ELR (cell line): ENCODE measurements around the gene MAP1B.
"Not testable (repeated sequence)": the region's sequence is repeated elsewhere in the genome, so short reads cannot be mapped to it uniquely, and the experiment has no call there.

Source experiments
- DNase-seq: peaks from one replicate; pipeline ENCODE4 v3.0.0-alpha.2; 2015; ENCODE audit warnings: low read depth

MAP1B gene

GRCh38 chr5:72107131-72107900 lies at the start of gene MAP1B:
TSS of gene MAP1B (plus strand) at chr5:72107475. CDS start at chr5:72107532, 57 bp downstream.
- peak; percentile 83 for DNase-seq

- no peak for DNase-seq
These were observed 49.5 kb upstream of the MAP1B start for GRCh38 chr5:72057816-72058215.

DNA sequence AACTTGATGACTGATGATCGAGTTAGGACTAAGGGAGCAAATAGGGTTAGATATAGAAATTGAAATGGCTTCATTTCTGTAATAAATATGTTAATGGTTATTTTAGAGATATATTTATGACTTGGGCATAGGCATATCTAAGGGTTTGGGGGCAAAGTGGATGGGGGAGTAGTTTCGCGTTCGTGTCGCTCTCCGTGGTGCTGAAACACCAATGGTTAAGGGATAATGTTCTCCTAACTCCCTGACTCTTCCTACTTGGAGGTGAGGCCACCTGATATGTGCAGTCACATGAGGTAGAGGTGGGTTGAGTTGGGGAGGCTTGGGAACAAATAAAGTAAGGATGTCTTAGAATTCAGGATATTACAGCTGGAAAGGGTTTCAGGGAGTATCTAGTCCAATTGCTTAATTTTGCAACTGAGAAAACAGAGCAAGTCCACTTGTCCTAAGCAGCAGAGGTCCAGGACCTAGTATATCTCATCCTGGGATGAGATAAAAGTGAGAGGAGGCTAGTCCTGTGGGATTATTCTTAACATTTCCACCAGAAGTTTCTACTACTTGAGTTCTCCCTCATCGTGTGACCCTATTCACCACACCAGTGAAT lies 44.0 kb upstream of the MAP1B start:
- DNase-seq, result peak; percentile 54

GRCh38 chr5:72064801-72065570 lies 42.3 kb upstream of the MAP1B start:
- DNase-seq, result no peak

- DNase-seq, result peak; percentile 25
These were observed 41.5 kb upstream of the MAP1B start for GRCh38 chr5:72065751-72066255.

- DNase-seq, result peak; percentile 92
These were observed 40.6 kb upstream of the MAP1B start for GRCh38 chr5:72066705-72067107.

- peak; percentile 95 for DNase-seq
These were observed 39.4 kb upstream of the MAP1B start for GRCh38 chr5:72067682-72068470.

DNA sequence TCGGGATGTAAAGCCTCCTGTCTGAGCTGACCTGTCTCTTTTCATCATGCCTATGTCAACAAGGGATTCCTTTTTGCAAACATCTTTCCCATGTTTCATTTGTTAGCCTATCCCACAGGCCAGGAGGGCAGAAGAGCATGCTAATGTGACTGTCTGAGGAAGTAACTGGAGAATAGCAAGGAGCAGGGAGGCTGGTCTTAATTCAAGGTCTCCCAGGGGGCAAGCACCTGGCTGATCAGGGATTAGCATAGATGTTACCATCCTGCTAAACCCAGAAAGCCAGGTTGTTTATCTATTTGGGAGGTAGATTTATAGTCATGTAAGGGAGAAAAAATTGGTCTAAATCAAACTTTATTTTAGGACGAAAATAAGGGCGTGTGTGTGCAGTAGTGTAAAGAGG lies 36.7 kb upstream of the MAP1B start:
- no peak for DNase-seq

DNA sequence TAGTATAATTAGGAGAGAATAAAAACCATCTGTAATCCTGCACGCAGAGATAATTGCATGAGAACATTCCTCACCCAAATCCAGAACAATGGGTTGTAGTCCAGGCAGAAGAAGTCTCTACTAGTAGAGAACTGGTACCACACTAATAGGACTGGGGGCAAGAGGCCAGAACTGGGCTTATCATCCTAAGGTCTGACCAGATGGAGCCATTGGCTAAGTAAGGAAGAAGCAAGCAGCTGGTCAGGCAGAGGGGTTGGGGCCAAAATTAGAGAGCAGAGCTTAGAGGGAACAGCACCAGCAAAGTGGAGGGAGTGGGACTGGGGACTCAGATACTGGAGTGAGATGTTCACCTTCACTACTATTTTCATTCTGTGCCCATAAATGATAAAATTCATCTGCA lies 35.4 kb upstream of the MAP1B start:
- no peak for DNase-seq

DNA sequence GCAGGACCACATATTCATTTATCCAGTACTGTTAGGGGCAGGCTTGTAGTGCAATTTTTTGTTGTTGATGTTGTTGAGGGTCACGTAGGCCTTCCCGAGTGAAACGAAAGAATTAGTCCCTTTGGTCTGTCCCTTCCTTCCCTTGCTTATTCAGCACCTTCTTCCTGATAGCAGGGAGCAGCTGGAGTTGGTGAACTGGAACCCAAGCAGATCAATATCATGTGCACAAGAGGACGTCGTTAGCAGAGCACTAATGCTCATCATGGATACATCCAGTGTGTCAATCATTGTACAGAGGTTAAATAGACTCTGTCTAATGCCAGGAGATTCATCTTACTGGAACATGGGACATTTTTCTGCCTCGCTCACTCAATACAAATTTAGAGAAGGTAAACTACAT lies 33.0 kb upstream of the MAP1B start:
- no peak for DNase-seq

DNA sequence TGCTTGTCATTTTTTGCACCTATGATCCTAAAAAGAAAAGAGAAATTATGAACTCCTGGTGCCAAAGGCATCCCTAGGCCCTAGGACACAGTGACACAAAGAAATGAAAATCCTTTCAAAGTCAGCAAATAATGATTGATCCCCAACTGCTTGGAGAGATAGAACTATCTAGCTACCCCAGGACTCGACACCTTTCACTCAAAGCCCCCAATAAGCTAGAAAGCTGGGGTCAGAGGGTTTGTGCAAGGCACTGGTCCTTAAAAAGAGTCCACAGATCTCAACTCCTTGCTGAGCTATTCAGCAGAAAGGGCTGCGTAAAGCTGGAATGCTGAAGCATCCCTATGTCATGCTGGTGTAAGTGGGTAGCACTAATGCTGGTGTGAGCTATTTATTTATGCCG lies 31.8 kb upstream of the MAP1B start:
- DNase-seq, result no peak

- no peak for DNase-seq
These were observed 30.5 kb upstream of the MAP1B start for GRCh38 chr5:72076621-72077300.

DNA sequence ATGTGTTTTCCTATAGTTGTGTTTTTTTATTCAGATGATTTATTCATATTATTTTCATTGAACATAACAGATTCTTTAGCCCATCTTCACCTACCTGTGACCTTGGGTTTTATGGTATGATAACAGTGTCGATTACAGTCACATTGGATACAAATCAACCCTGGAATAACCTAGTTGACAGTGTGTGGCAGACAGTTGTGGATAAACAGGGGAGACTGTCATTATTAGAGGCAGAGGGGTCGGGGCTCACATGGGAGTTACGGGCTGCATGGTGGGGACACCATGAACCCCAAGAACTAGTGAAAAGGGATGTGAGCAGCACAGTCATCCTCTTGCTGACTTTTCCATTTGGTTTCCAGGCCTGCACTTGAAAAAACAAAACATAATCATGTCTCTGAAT lies 29.9 kb upstream of the MAP1B start:
- DNase-seq, result no peak

GRCh38 chr5:72079288-72079687 lies 28.0 kb upstream of the MAP1B start:
- DNase-seq, result peak; percentile 6

DNA sequence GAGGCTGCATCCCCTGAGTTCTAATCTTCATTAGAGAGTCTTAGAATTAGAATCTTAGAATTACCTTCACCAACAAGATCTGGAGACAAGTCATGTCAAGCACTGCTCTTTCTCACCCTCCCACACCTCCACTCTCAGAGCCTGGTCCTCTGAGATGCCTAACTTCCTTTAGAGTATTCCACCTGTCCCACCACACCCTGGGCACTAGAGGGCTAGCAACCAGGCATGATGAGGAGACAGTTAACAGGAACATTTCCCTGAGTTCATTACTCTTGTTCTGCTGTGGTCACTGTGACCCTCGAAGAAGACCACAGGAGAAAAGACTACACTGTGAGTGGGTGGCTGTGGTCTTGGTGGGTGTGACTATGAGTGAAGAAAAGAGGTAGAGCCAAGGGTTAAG lies 25.2 kb upstream of the MAP1B start:
- DNase-seq, result peak; percentile 14

- DNase-seq, result no peak
These were observed 22.4 kb upstream of the MAP1B start for GRCh38 chr5:72084876-72085275.

GRCh38 chr5:72085319-72085718 lies 22.0 kb upstream of the MAP1B start:
- DNase-seq, result no peak

GRCh38 chr5:72089713-72090112 lies 17.6 kb upstream of the MAP1B start:
- DNase-seq, result not testable (repeated sequence)

DNA sequence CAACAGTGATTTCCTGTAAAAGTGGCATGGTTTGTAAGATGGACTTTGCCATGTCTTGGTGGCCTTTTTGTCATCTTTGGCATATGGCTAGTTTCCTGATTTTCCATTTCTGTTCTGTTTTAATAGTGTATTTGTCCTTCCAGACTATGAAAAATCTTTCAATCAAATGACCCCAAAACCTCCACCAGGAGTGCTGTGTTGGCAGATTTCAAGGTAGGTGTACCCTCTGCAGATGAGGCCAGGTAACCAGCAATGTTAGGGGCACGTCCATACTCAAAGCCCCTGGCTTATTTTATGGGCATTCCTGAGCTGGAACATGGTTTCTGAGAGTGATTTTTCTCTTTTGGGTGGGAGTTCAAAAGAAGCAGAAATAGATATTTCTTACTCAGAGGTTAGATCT lies 15.2 kb upstream of the MAP1B start:
- no peak for DNase-seq

DNA sequence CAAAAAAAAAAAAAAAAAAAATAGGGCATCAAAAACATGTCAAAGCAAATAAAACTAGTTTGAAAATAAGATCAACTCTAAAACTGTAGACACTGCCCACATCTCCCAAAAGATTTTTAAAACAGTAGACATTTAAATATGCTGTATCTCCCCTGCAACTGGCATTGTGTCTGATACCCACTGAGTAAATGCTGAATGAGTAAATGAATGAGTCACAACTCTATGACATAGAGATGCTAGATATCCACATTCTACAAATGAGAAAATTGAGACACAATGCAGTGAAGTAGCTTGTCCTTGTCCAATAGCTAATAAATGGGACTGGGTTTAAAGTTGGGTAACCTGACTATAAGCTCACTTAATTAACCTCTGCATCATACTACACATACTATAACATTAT lies 14.1 kb upstream of the MAP1B start:
- peak; percentile 74 for DNase-seq

DNA sequence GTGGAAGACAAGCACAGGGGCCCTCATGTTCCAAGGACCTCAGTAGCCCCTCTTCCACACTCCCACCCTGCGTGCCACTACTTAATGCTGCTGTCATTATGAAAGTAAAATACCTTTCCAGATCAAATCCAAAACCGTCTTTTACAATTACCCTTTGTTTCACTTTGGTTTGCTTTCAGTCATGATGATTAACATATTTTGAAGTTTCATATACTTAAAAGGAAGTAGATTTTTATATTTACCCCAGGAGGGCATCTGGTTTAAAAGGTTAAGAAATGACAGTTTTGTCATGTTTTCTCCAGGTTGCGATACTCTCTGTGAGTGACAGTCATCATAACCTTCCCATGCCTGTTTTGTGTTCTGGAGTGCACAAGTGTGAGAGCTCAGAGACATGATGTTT lies 13.5 kb upstream of the MAP1B start:
- DNase-seq, result no peak
